Thyroid gland (tissue), 4 donors: Measurements from ENCODE around the gene SMARCC1.

ENCODE experiments used
- CTCF ChIP-seq, 6 experiments: fragments of 200-600 bp in 3 of 6; fragments of 450-650 bp in 3 of 6; sonication (generic) in 3 of 6; IDR thresholded peaks; one replicate each; pipeline ENCODE4 v1.5.1; 2016 to 2019; ENCODE audit warnings: antibody characterized with exemption in 6 of 6, mild to moderate bottlenecking in 2 of 6, inconsistent platforms in 1 of 6, moderate library complexity in 1 of 6
- POLR2A ChIP-seq, 2 donors: fragments of 450-650 bp; IDR thresholded peaks; one replicate each; pipeline ENCODE4 v1.6.1; 2017; ENCODE audit warnings: antibody characterized with exemption in 2 of 2, mild to moderate bottlenecking in 2 of 2, moderate library complexity in 1 of 2

- TF ChIP-seq CTCF (IDR thresholded peaks at IDR 0.05) (no peak), POLR2A (IDR thresholded peaks at IDR 0.05) (no peak)
Observed at GRCh38 chr3:47732143-47732542, 49.5 kb downstream of the SMARCC1 start.
